IPS-20b (cell line): ENCODE data around the gene LTBP1.

Experiments used
- H3K27ac ChIP-seq: one replicate; pipeline ENCODE4 v1.5.1; 2013; ENCODE audit warnings: low read length
- H3K27me3 ChIP-seq: 2 replicates; pipeline ENCODE4 v1.6.1; 2013; ENCODE audit warnings: mild to moderate bottlenecking, low read length, inconsistent platforms; ENCODE audit not compliant: insufficient read depth
- H3K36me3 ChIP-seq: 2 replicates; pipeline ENCODE4 v1.6.1; 2013; ENCODE audit warnings: low read depth, mild to moderate bottlenecking, inconsistent platforms, low read length, moderate library complexity; ENCODE audit not compliant: insufficient read depth
- H3K4me1 ChIP-seq: 2 replicates; pipeline ENCODE4 v1.6.1; 2013; ENCODE audit warnings: mild to moderate bottlenecking, control low read depth, inconsistent platforms, low read length, moderate library complexity; ENCODE audit not compliant: insufficient read depth
- H3K4me3 ChIP-seq: 2 replicates; pipeline ENCODE4 v1.5.1; 2013; ENCODE audit warnings: mild to moderate bottlenecking, low read length, inconsistent platforms
- H3K9ac ChIP-seq: 2 replicates; pipeline ENCODE4 v1.6.1; 2013; ENCODE audit warnings: low read depth, mild to moderate bottlenecking, inconsistent platforms, low read length, moderate library complexity
- H3K9me3 ChIP-seq: 2 replicates; pipeline ENCODE4 v1.6.1; 2013; ENCODE audit warnings: mild to moderate bottlenecking, low read depth, low read length, inconsistent platforms; ENCODE audit not compliant: insufficient read depth

Gene LTBP1

DNA sequence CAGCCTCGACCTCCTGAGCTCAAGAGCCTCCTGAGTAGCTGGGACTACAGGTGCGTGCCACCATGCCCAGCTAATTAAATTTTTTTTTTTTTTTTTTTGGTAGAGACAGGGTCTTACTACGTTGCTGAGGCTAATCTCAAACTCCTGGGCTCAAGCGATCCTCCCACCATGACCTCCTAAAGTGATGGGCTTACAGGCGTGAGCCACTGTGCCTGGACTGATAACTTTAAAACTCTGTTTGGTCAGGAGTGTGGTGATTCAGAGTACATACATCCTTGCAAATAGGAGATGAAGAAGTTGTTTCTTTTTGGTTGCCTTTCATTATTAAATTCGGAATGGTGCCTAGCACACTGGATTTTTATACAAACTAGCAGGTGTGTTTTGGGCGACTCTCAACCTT, 73.0 kb downstream of the LTBP1 start:
- Histone ChIP-seq H3K27ac (no peak overlapping the region), H3K9ac (no peak overlapping the region), H3K4me3 (no peak overlapping the region), H3K4me1 (peaks cover 9% of the 10 kb centered on the region; the same call in 1 of the 2 replicates), H3K27me3 (no peaks in the 10 kb centered on the region), H3K36me3 (no peaks in the 10 kb centered on the region), H3K9me3 (no peaks in the 10 kb centered on the region)

DNA sequence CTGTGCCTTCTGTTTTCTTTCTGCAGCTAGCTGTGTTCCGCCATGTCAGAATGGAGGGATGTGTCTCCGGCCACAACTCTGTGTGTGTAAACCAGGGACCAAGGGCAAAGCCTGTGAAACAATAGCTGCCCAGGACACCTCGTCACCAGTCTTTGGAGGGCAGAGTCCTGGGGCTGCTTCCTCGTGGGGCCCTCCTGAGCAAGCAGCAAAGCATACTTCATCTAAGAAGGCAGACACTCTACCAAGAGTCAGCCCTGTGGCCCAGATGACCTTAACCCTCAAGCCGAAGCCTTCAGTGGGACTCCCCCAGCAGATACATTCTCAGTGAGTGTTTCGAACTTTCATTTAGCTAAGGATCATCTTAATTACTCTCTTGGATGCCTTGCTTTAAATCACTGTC, 74.1 kb downstream of the LTBP1 start:
- H3K4me1 ChIP-seq = peaks cover 9% of the 10 kb centered on the region; the same call in 1 of the 2 replicates
- no peak overlapping the region for H3K9ac ChIP-seq
- H3K27me3 ChIP-seq = no peaks in the 10 kb centered on the region
- H3K4me3 ChIP-seq = no peak overlapping the region
- no peaks in the 10 kb centered on the region for H3K36me3 ChIP-seq
- H3K27ac ChIP-seq = no peak overlapping the region
- H3K9me3 ChIP-seq = no peaks in the 10 kb centered on the region

DNA sequence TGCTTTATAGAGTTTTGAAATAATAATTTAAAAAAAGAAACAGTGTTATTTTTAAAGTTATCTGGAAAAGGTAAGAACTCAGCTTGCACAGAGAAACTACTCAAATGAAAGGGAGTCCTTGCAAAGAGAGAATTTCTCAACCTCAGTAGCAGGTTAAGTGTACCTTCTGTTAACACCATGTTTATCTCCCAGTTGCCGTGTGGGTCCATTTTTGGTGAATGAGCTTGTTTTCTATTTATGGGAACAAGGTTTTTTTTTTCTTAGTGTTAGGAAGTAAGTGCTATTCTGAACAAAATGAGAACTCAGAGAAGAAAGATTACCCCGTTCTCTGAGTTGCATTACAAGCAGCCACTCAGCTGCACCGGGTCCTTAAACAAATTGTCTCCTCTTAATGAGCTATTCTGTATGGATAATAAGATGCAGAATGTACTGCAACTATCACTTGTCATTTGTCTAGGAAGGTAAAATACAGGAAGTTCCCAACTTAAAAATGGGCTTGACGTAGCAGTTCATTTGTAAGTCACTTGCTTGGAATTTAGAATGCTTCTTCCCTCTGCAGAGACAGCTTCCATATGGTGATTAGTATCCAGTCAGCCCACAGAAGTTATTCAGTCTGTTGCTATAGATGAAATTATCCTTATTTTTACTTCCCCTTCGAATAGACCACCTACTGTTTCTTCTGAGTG, 74.9 kb downstream of the LTBP1 start:
- Histone ChIP-seq H3K36me3 (no peaks in the 10 kb centered on the region), H3K27ac (no peak overlapping the region), H3K27me3 (no peaks in the 10 kb centered on the region), H3K9me3 (no peaks in the 10 kb centered on the region), H3K4me1 (peaks cover 9% of the 10 kb centered on the region; the same call in 1 of the 2 replicates), H3K4me3 (no peak overlapping the region), H3K9ac (no peak overlapping the region)

DNA sequence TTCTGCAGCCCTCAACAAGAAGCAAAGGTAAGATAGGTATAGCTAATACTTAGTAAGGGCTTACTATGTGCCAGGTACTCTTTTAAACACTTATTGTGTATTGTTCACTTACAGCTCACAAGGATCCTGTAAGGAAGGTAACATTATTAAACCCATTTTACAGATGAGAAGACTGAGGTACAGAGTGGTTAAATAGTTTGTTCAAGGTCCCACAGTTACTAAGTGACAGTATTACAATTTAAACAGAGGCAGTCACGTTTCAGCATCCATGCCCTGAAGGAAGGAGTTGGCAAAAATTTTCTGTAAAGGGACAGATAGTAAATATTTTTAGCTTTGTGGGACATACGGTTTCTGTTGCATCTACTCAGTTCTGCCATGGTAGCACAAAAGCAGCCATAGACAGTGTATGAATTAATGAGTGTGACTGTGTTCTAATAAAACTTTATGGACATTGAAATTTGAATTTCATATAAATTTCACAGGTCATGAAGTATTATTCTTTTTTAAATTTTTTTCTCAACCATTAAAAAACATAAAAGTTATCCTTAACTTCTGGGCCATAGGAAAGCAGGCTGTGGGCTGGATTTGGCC, 75.7 kb downstream of the LTBP1 start:
- Histone ChIP-seq H3K9me3 (no peaks in the 10 kb centered on the region), H3K36me3 (no peaks in the 10 kb centered on the region), H3K27ac (no peak overlapping the region), H3K27me3 (no peaks in the 10 kb centered on the region), H3K4me1 (peaks cover 9% of the 10 kb centered on the region; the same call in 1 of the 2 replicates), H3K4me3 (no peak overlapping the region), H3K9ac (no peak overlapping the region)

DNA sequence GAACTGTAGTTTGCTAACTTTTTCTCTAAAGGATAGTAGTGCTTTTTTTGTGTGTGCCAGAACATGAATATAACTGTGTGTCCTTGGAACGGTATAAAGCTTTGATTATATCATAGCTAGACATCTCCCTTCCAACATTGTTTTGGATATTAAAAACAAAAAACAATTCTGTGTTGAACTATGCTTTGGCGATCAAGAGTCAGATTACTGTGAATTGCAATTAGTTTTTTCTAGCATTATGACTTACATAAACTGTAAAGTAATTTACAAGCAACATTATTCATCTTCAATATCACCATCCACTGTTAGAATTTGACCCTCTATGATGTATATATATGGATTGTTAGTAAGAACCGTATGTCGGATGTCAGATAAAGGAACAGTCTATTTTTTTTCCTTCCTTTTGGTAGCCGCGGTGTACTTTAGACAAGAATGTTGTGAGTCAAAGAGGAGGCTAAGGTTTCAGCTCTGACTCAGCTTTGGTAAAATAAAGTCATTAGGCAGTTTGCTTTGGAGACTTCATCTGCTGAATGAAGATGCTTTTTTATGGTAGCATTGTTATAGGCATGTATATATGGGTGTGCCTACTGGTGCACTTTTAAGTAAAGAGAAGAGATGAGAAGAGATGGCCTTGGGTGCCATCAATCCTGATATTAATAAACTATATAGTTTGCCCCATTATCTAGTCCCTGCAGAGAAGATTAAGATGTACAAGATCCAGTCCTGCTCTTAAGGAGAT, 76.4 kb downstream of the LTBP1 start:
- peaks cover 9% of the 10 kb centered on the region; the same call in 1 of the 2 replicates for H3K4me1 ChIP-seq
- H3K36me3 ChIP-seq = no peaks in the 10 kb centered on the region
- H3K9me3 ChIP-seq = no peaks in the 10 kb centered on the region
- no peaks in the 10 kb centered on the region for H3K27me3 ChIP-seq
- no peak overlapping the region for H3K4me3 ChIP-seq
- H3K27ac ChIP-seq = no peak overlapping the region
- H3K9ac ChIP-seq = no peak overlapping the region

DNA sequence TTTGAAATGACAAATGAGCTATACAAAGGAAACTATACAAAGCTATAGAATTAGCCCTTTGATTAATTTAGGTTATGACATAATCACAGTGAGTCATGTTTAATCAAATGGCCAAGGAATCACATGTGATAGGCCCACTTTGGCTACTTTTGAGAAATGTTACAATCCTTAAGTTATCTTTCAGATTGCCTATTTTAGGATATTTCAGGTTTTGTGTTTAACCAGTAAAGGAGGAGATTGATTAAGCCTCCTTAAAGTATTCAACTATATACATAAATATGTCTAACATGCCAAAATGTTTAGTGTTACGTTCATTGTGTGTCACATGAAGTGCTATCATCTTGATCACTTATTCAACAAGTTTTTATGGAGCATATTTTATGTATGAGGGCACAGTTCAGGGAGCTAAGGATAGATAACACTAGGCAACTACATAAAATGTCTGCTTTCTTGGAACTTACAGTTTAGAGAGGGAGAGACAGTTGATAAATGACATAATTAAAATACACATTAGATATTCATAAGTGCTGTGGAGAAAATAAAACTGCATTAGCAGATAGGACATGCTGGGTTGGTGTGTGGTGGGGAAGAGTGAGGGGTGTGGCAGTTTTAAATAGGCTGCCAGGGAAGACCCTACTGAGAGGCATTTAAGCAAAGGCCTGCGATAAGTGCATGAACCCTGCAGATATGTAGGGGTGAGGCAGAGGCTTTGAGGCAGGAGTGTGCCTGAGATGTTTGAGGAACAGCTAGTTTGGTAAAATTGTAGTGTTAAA, 77.2 kb downstream of the LTBP1 start:
- H3K27me3 ChIP-seq = no peaks in the 10 kb centered on the region
- no peaks in the 10 kb centered on the region for H3K36me3 ChIP-seq
- H3K9ac ChIP-seq = no peak overlapping the region
- no peak overlapping the region for H3K4me3 ChIP-seq
- H3K9me3 ChIP-seq = no peaks in the 10 kb centered on the region
- H3K4me1 ChIP-seq = peaks cover 9% of the 10 kb centered on the region; the same call in 1 of the 2 replicates
- H3K27ac ChIP-seq = no peak overlapping the region

DNA sequence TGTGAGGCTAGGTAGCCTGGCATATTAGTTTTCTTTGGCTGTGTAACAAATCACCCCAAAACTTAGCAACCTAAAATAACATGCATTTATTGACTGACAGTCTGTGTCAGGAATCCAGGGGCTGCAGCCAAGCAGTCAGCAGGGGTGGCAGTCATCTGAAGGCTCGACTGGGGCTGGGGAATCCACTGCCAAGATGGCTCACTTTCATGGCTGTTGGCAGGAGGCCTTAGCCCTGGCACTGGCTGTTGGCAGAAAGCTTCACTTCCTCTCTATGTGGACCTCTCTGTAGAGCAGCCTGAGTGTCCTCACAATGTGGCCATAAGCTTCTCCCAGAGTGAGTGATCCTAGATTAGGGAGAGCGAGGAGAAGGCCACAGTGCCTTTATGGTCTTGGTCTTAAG, 78.0 kb downstream of the LTBP1 start:
- no peak overlapping the region for H3K27ac ChIP-seq
- peaks cover 9% of the 10 kb centered on the region; the same call in 1 of the 2 replicates for H3K4me1 ChIP-seq
- H3K27me3 ChIP-seq = no peaks in the 10 kb centered on the region
- no peak overlapping the region for H3K9ac ChIP-seq
- no peak overlapping the region for H3K4me3 ChIP-seq
- H3K9me3 ChIP-seq = no peaks in the 10 kb centered on the region
- H3K36me3 ChIP-seq = no peaks in the 10 kb centered on the region

DNA sequence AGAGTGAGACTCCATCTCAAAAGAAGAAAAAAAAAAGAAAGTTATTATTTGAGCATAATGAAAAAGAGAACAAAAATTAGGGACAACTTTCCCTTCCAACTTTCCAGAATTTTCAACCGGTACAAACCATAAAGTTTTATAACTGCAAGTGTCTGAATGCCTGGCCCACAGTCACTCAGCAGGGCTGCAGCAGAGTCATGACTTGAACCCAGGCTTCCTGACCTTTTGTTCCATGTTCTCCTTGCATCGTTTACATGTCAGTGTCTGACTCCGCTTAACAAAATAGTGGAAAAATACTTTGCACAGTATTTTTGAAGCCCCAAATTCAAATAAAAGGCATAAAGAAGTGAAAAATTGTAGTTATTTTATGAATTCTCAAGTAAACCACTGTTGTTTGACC, 82.7 kb downstream of the LTBP1 start:
- Histone ChIP-seq H3K4me1 (no peaks in the 10 kb centered on the region), H3K4me3 (no peak overlapping the region), H3K27me3 (no peaks in the 10 kb centered on the region), H3K36me3 (no peaks in the 10 kb centered on the region), H3K9ac (no peak overlapping the region), H3K9me3 (no peaks in the 10 kb centered on the region), H3K27ac (no peak overlapping the region)

DNA sequence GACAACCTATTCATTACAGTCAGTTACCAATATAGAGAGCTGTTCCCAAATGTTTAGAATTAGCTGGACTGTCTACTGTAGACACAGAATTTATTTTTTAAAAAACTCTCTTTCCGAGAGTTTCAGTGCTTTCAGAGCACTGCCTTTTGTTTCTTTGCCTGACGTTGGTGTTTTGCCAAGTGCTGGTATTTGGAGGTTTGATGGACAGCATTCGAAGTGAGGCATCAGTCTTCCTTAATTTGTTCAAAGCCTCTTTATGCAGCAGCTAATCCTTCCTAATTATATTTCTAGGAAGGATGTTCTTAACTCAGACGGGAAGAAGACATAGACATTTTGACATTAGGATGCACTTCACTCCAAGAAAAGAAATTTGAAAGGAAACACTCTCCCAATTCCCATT, 83.2 kb downstream of the LTBP1 start:
- Histone ChIP-seq H3K9ac (no peak overlapping the region), H3K4me3 (no peak overlapping the region), H3K4me1 (no peaks in the 10 kb centered on the region), H3K27me3 (no peaks in the 10 kb centered on the region), H3K36me3 (no peaks in the 10 kb centered on the region), H3K9me3 (no peaks in the 10 kb centered on the region), H3K27ac (no peak overlapping the region)

DNA sequence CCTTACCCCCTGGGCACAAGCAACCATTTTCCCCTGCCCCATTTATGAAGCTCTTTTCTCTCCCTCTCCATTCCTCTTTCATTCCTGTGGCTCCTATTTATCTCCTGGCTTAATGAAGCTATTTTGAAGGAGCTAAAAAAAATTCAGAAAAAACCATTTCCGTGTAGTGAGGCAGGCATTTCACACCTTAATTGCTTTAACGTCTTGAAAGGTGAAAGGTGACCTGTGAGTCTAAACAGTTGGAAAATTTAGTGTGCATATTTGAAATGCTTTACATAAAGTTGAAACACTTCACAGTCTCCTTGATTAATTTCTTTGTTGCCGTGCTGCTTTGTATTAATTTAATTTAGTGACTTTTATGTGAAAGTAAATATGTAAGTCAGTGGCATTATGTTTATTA, 83.6 kb downstream of the LTBP1 start:
- Histone ChIP-seq H3K4me1 (no peaks in the 10 kb centered on the region), H3K27ac (no peak overlapping the region), H3K36me3 (no peaks in the 10 kb centered on the region), H3K4me3 (no peak overlapping the region), H3K27me3 (no peaks in the 10 kb centered on the region), H3K9ac (no peak overlapping the region), H3K9me3 (no peaks in the 10 kb centered on the region)

DNA sequence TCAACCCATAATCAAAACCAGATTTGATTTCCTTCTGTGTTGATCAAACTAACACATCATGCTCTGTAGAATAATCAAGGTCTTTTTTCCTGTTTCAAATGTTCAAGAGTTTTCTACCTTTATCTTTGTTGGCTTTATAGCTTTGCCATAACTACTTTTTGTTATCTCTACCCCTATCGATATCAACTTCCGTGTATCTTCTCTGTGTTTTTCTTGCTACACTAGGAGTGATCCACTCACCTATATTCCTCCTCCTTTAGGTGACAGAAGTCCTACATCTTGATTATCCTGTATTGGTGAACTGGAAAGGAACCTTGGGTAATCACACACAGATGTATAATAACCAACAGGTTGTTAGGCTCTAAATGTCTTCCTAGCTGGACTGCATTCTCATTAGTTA, 85.5 kb downstream of the LTBP1 start:
- no peaks in the 10 kb centered on the region for H3K9me3 ChIP-seq
- H3K4me3 ChIP-seq = no peak overlapping the region
- no peak overlapping the region for H3K27ac ChIP-seq
- H3K36me3 ChIP-seq = no peaks in the 10 kb centered on the region
- no peaks in the 10 kb centered on the region for H3K27me3 ChIP-seq
- H3K4me1 ChIP-seq = no peaks in the 10 kb centered on the region
- H3K9ac ChIP-seq = no peak overlapping the region
